Measurements from ENCODE around the gene MAOB. TPM values are rescaled to one million over a fixed set of nuclear protein-coding genes. Genes with fewer than 3 reads are reported as not detected.

Gene MAOB
- total RNA-seq, 1 experiment from 2014 or later, result 1.1 TPM

DNA sequence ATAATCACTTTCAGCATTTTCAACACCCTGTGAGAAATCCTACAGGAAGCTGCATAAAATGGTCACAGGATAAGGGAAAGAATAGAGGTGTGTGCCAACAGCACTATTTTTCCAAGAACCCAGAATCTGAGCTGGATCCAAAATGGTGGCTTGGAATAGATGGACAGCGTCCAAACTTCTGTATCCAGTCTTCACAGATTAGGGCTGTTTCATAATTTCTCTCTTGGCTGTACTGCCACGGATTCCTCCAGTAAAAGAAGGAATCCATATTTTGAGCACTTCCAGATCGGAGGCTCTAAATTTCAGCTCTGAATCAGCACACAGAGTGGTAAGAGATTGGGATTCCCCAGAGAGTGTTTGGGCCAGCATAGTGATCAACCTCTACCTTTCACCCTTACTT, 12.2 kb downstream of the MAOB start:
- Histone ChIP-seq H3K9ac (ENCODE audit: extremely low read depth, insufficient read length, low read length) (no peak overlapping the region), H4K8ac (replicated peaks; ENCODE audit: insufficient read length, low read depth, low read length) (no peak overlapping the region), H3K18ac (ENCODE audit: insufficient read length, low read depth, low read length) (no peak overlapping the region), H2AK5ac (ENCODE audit: insufficient read length, low read length) (no peak overlapping the region), H3K79me1 (ENCODE audit: insufficient read depth, low read depth, low read length, poor library complexity, severe bottlenecking) (no peaks in the 10 kb centered on the region), H2BK12ac (ENCODE audit: insufficient read length, low read depth, low read length) (no peak overlapping the region), H3K9me3 (ENCODE audit: control insufficient read depth, low read depth, low read length) (peaks cover 8% of the 10 kb centered on the region), H3K4me2 (ENCODE audit: insufficient read depth, insufficient read length, low read length) (no peak overlapping the region), H3K14ac (ENCODE audit: insufficient read depth, low read length) (no peak overlapping the region), H2BK20ac (ENCODE audit: low read depth, low read length, poor library complexity, severe bottlenecking) (no peak overlapping the region), H2BK120ac (ENCODE audit: low read depth, low read length, poor library complexity, severe bottlenecking) (no peak overlapping the region), H3T11ph (ENCODE audit: low read length) (no peak overlapping the region), H3K79me2 (ENCODE audit: insufficient read depth, low read length) (no peaks in the 10 kb centered on the region), H4K20me1 (ENCODE audit: control insufficient read depth, insufficient read depth, insufficient read length) (no peaks in the 10 kb centered on the region), H3K27me3 (ENCODE audit: insufficient read depth, low read length) (no peaks in the 10 kb centered on the region), H3K4ac (ENCODE audit: low read depth, low read length) (no peak overlapping the region), H2BK5ac (ENCODE audit: insufficient read length, low read length) (no peak overlapping the region), H3K23me2 (ENCODE audit: insufficient read length, low read depth, low read length, poor library complexity, severe bottlenecking) (no peaks in the 10 kb centered on the region), H4K5ac (ENCODE audit: insufficient read length, low read depth, low read length) (no peak overlapping the region), H4K91ac (ENCODE audit: insufficient read length, low read depth, low read length) (no peak overlapping the region), H3K27ac (ENCODE audit: insufficient read length, low read depth, low read length) (no peak overlapping the region), H3K23ac (ENCODE audit: insufficient read length, low read depth, low read length) (no peak overlapping the region), H2BK15ac (ENCODE audit: low read depth, low read length) (no peak overlapping the region), H2AFZ (ENCODE audit: low read length) (no peak overlapping the region), H3K4me1 (ENCODE audit: insufficient read depth, low read length) (no peaks in the 10 kb centered on the region), H3K56ac (ENCODE audit: insufficient read length, low read depth, low read length) (no peak overlapping the region)
- H3K4me3 Mint-ChIP-seq, result no peak overlapping the region
- TF ChIP-seq, protein P1, sequence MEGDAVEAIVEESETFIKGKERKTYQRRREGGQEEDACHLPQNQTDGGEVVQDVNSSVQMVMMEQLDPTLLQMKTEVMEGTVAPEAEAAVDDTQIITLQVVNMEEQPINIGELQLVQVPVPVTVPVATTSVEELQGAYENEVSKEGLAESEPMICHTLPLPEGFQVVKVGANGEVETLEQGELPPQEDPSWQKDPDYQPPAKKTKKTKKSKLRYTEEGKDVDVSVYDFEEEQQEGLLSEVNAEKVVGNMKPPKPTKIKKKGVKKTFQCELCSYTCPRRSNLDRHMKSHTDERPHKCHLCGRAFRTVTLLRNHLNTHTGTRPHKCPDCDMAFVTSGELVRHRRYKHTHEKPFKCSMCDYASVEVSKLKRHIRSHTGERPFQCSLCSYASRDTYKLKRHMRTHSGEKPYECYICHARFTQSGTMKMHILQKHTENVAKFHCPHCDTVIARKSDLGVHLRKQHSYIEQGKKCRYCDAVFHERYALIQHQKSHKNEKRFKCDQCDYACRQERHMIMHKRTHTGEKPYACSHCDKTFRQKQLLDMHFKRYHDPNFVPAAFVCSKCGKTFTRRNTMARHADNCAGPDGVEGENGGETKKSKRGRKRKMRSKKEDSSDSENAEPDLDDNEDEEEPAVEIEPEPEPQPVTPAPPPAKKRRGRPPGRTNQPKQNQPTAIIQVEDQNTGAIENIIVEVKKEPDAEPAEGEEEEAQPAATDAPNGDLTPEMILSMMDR (conservative IDR thresholded peaks at IDR 0.05), result no peak
- peaks cover 2% of the 10 kb centered on the region; the same call in 1 of the 2 replicates for H3K27me3 Mint-ChIP-seq (ENCODE audit: low read depth)
- no peak for DNase-seq
- peaks cover 50 to 73% of the 10 kb centered on the region in 2 experiments for H3K9me3 Mint-ChIP-seq
- peaks cover 0 to 2% (median 0%) of the 10 kb centered on the region in 3 experiments; a peak in 2 of 7 replicates for H3K36me3 Mint-ChIP-seq (ENCODE audit: insufficient read depth in 1 of 3, low read depth in 3 of 3)
- no CpG with 5 or more reads among the region's 3 CpGs for WGBS (ENCODE audit: extremely low coverage, insufficient read length, low lambda C conversion rate)
- H3K27ac Mint-ChIP-seq, result no peak overlapping the region
- H3K4me1 Mint-ChIP-seq, result no peaks in the 10 kb centered on the region
